Activated T-helper 9 cell treated with anti-CD3 and anti-CD28 coated beads, Interleukin-2, amount 50 U/mL, for 16 hours (primary cell): ENCODE measurements around the gene DPEP3.
"Not testable (repeated sequence)": the region's sequence is repeated elsewhere in the genome, so short reads cannot be mapped to it uniquely, and the experiment has no call there.

Experiments used
- DNase-seq: peaks from one replicate; pipeline ENCODE4 v3.0.0-alpha.2; 2020; ENCODE audit warnings: low read depth

Gene DPEP3

GRCh38 chr16:67945392-67945933 lies 34.8 kb downstream of the DPEP3 start:
- no peak for DNase-seq

GRCh38 chr16:67944690-67945391 lies 35.5 kb downstream of the DPEP3 start:
- no peak for DNase-seq

GRCh38 chr16:67943619-67944504 lies 36.4 kb downstream of the DPEP3 start, which contains the start of gene LCAT:
Gene LCAT (minus strand): TSS chr16:67944120. CDS start chr16:67944101, 19 bp downstream.
- no peak for DNase-seq

- DNase-seq, result no peak
Measured at GRCh38 chr16:67943256-67943618, 37.1 kb downstream of the DPEP3 start.

GRCh38 chr16:67942510-67943255 lies 37.6 kb downstream of the DPEP3 start:
- no peak for DNase-seq

GRCh38 chr16:67942200-67942509 lies 38.1 kb downstream of the DPEP3 start:
- no peak for DNase-seq

GRCh38 chr16:67941469-67942199 lies 38.7 kb downstream of the DPEP3 start:
- no peak for DNase-seq

GRCh38 chr16:67940446-67941089 lies 39.7 kb downstream of the DPEP3 start:
- no peak for DNase-seq

- DNase-seq, result no peak
Measured at GRCh38 chr16:67939507-67940445, 40.5 kb downstream of the DPEP3 start.

- not testable (repeated sequence) for DNase-seq
Measured at GRCh38 chr16:67937713-67938112, 42.6 kb downstream of the DPEP3 start.

- DNase-seq, result peak; percentile 66
Measured at GRCh38 chr16:67936880-67937605, 43.3 kb downstream of the DPEP3 start.

GRCh38 chr16:67936124-67936879 lies 44.0 kb downstream of the DPEP3 start, which contains the start of gene PSMB10:
Gene PSMB10 (minus strand): TSS chr16:67936850. CDS start chr16:67936749, 101 bp downstream.
- peak; percentile 29 for DNase-seq

GRCh38 chr16:67935402-67936123 lies 44.7 kb downstream of the DPEP3 start:
- DNase-seq, result peak; percentile 93

GRCh38 chr16:67935101-67935401 lies 45.2 kb downstream of the DPEP3 start:
- no peak for DNase-seq

- no peak for DNase-seq
Measured at GRCh38 chr16:67934306-67935100, 45.8 kb downstream of the DPEP3 start.

GRCh38 chr16:67933805-67934204 lies 46.5 kb downstream of the DPEP3 start:
- DNase-seq, result no peak

- no peak for DNase-seq
Measured at GRCh38 chr16:67932462-67932840, 47.8 kb downstream of the DPEP3 start.
